Measurements from ENCODE around the gene UTP25.
"Not testable (repeated sequence)": the region's sequence is repeated elsewhere in the genome, so short reads cannot be mapped to it uniquely, and the experiment has no call there.

Gene UTP25

GRCh38 chr1:209899948-209900347, 72.2 kb downstream of the UTP25 start:
- DNase-seq (ENCODE audit: low read depth): no peak

GRCh38 chr1:209900734-209901133, 73.0 kb downstream of the UTP25 start:
- TF ChIP-seq CTCF (conservative IDR thresholded peaks at IDR 0.05; ENCODE audit: control insufficient read depth, insufficient read depth, low read depth, low read length): no peak
- peak; percentile 79 for DNase-seq (ENCODE audit: low read depth)
- H3K4me3 ChIP-seq (ENCODE audit: control insufficient read depth, low read depth, low read length): no peak overlapping the region

More at GRCh38 chr1:209899948-209900347, 72.2 kb downstream of the UTP25 start:
- TF ChIP-seq CTCF (conservative IDR thresholded peaks at IDR 0.05; ENCODE audit: control insufficient read depth, insufficient read depth, low read depth, low read length): peak; percentile 47
- H3K4me3 ChIP-seq (ENCODE audit: control insufficient read depth, low read depth, low read length): no peak overlapping the region

- no peak for TF ChIP-seq CTCF (conservative IDR thresholded peaks at IDR 0.05; ENCODE audit: control insufficient read depth, insufficient read depth, low read depth, low read length)
- DNase-seq (ENCODE audit: low read depth): no peak
- no peak overlapping the region for H3K4me3 ChIP-seq (ENCODE audit: control insufficient read depth, low read depth, low read length)
Observed at GRCh38 chr1:209901211-209901610, 73.4 kb downstream of the UTP25 start.

GRCh38 chr1:209904774-209905173, 77.0 kb downstream of the UTP25 start:
- DNase-seq (ENCODE audit: low read depth): not testable (repeated sequence)

More at GRCh38 chr1:209904774-209905173, 77.0 kb downstream of the UTP25 start:
- not testable (repeated sequence) for H3K4me3 ChIP-seq (ENCODE audit: control insufficient read depth, low read depth, low read length)

Measured in fibroblast of mammary gland (primary cell).